ENCODE measurements around the gene TNFSF12.

The TNFSF12 gene

GRCh38 chr17:7561028-7561575 is 12.2 kb downstream of the TNFSF12 start:
- peak overlapping the region; percentile 93 for H3K9ac ChIP-seq (ENCODE audit: low read length)
- no peaks in the 10 kb centered on the region for H3K9me3 ChIP-seq (ENCODE audit: low read length)
- no peaks in the 10 kb centered on the region for H3F3A ChIP-seq (ENCODE audit: insufficient read depth, low read length)
- H3K79me2 ChIP-seq (ENCODE audit: insufficient read depth, low read length) = peaks cover 9% of the 10 kb centered on the region; the same call in 1 of the 2 replicates
- H4K20me1 ChIP-seq (ENCODE audit: insufficient read depth, low read length) = no peaks in the 10 kb centered on the region
- H3K9me2 ChIP-seq (ENCODE audit: low read depth, low read length) = no peaks in the 10 kb centered on the region
- peaks cover 29% of the 10 kb centered on the region for H3K36me3 ChIP-seq (ENCODE audit: insufficient read depth, low read length)
- peaks cover 34% of the 10 kb centered on the region for H3K4me1 ChIP-seq (ENCODE audit: insufficient read depth, low read length, severe bottlenecking)
- peak overlapping the region; percentile 72 for H3K27ac ChIP-seq (ENCODE audit: low read depth, low read length, poor library complexity, severe bottlenecking)
- H3K4me2 ChIP-seq (ENCODE audit: low read length) = peak overlapping the region; percentile 89
- peak overlapping the region; percentile 77 for H3K4me3 ChIP-seq (ENCODE audit: low read depth, low read length, poor library complexity, severe bottlenecking)
- TF ChIP-seq EZH2 (IDR thresholded peaks at IDR 0.05; ENCODE audit: borderline replicate concordance, low read length) = no peak
- TF ChIP-seq, protein P1, sequence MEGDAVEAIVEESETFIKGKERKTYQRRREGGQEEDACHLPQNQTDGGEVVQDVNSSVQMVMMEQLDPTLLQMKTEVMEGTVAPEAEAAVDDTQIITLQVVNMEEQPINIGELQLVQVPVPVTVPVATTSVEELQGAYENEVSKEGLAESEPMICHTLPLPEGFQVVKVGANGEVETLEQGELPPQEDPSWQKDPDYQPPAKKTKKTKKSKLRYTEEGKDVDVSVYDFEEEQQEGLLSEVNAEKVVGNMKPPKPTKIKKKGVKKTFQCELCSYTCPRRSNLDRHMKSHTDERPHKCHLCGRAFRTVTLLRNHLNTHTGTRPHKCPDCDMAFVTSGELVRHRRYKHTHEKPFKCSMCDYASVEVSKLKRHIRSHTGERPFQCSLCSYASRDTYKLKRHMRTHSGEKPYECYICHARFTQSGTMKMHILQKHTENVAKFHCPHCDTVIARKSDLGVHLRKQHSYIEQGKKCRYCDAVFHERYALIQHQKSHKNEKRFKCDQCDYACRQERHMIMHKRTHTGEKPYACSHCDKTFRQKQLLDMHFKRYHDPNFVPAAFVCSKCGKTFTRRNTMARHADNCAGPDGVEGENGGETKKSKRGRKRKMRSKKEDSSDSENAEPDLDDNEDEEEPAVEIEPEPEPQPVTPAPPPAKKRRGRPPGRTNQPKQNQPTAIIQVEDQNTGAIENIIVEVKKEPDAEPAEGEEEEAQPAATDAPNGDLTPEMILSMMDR (IDR thresholded peaks at IDR 0.05; ENCODE audit: low read length) = peak; percentile 67
- H2AFZ ChIP-seq (ENCODE audit: low read length) = 0 out of 2 replicates have a peak overlapping the region, but pooled peaks have one; percentile 21
- H3K27me3 ChIP-seq (ENCODE audit: insufficient read depth, low read length) = peaks cover 8% of the 10 kb centered on the region; the same call in 1 of the 2 replicates

DNA sequence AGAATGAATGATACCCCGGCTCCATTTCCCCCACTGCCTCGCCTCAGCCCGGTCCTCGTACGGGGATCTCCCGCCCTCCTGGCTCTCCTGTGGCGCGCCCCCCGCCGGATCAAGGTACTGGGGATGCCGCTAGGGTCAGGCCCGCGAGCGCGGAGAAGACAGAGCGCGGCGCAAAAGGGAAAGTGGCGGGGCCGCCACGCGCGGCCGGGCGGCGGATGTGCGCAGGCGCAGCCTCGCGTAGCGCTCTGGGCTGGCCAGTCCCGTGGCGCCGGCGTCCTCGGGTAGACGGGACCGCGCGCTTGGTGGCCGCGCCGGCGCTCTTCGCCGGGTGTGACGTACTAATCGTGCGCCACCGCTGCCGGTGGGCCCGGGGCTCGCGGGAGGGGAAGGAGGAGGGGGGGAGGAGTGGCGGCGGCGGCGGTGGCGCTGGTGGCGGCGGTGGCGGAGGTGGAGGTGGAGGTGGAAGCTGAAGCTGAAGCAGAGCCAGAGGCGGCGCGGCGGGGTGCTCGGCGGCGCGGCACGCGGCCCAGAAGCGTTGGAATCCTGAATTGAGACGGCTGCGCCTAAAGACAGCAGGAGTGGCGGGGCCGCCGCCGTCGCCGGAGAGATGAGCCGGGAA is 12.8 kb downstream of the TNFSF12 start, which contains the start of gene SENP3:
SENP3 (plus strand) TSS at position 331 of the 619 bp plus-strand sequence. CDS start 1,158 bp downstream, outside the sequence.
- peaks cover 8% of the 10 kb centered on the region; the same call in 1 of the 2 replicates for H3K27me3 ChIP-seq (ENCODE audit: insufficient read depth, low read length)
- H2AFZ ChIP-seq (ENCODE audit: low read length) = 0 out of 2 replicates have a peak within 1 kb of the TSS, but pooled peaks have one; percentile 21
- H3K4me1 ChIP-seq (ENCODE audit: insufficient read depth, low read length, severe bottlenecking) = peaks cover 34% of the 10 kb centered on the region
- no peaks in the 10 kb centered on the region for H3K9me2 ChIP-seq (ENCODE audit: low read depth, low read length)
- H3K4me2 ChIP-seq (ENCODE audit: low read length) = peak within 1 kb of the TSS; percentile 89
- H4K20me1 ChIP-seq (ENCODE audit: insufficient read depth, low read length) = no peaks in the 10 kb centered on the region
- no peaks in the 10 kb centered on the region for H3F3A ChIP-seq (ENCODE audit: insufficient read depth, low read length)
- H3K79me2 ChIP-seq (ENCODE audit: insufficient read depth, low read length) = peaks cover 9% of the 10 kb centered on the region; the same call in 1 of the 2 replicates
- H3K9me3 ChIP-seq (ENCODE audit: low read length) = no peaks in the 10 kb centered on the region
- TF ChIP-seq, protein P1 (IDR thresholded peaks at IDR 0.05; ENCODE audit: low read length) = no peak
- no peak for TF ChIP-seq EZH2 (IDR thresholded peaks at IDR 0.05; ENCODE audit: borderline replicate concordance, low read length)
- H3K4me3 ChIP-seq (ENCODE audit: low read depth, low read length, poor library complexity, severe bottlenecking) = peak within 1 kb of the TSS; percentile 77
- H3K36me3 ChIP-seq (ENCODE audit: insufficient read depth, low read length) = peaks cover 34% of the 10 kb centered on the region
- H3K27ac ChIP-seq (ENCODE audit: low read depth, low read length, poor library complexity, severe bottlenecking) = peak within 1 kb of the TSS; percentile 72
- peak within 1 kb of the TSS; percentile 93 for H3K9ac ChIP-seq (ENCODE audit: low read length)

DNA sequence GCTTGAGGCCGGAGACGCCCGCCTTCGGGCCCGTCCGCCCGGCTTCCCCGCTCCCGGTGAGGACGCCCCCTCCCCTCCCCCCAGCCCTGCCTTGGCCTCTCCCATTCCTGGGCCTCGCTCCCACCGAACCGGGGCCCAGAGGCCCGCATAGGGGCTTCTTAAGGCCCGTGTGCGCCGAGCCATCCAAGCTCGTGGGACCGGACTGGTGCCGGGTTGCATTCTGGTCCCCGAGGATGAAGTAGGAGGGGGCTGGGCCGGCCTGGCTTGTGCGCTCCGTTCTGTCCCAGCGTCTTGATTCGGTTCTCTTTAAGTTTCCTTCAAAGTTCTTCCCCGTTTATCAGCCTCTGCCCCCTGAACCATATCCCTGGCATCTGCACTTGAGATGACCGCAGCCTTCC is 13.3 kb downstream of the TNFSF12 start:
- H3K4me2 ChIP-seq (ENCODE audit: low read length) = peak overlapping the region; percentile 89
- H3K4me1 ChIP-seq (ENCODE audit: insufficient read depth, low read length, severe bottlenecking) = peaks cover 34% of the 10 kb centered on the region
- H2AFZ ChIP-seq (ENCODE audit: low read length) = no peak overlapping the region
- H3K9me3 ChIP-seq (ENCODE audit: low read length) = no peaks in the 10 kb centered on the region
- H3K9me2 ChIP-seq (ENCODE audit: low read depth, low read length) = no peaks in the 10 kb centered on the region
- peaks cover 39% of the 10 kb centered on the region for H3K36me3 ChIP-seq (ENCODE audit: insufficient read depth, low read length)
- H3K27ac ChIP-seq (ENCODE audit: low read depth, low read length, poor library complexity, severe bottlenecking) = peak overlapping the region; percentile 16
- no peaks in the 10 kb centered on the region for H4K20me1 ChIP-seq (ENCODE audit: insufficient read depth, low read length)
- peak overlapping the region; percentile 77 for H3K4me3 ChIP-seq (ENCODE audit: low read depth, low read length, poor library complexity, severe bottlenecking)
- peaks cover 8% of the 10 kb centered on the region; the same call in 1 of the 2 replicates for H3K27me3 ChIP-seq (ENCODE audit: insufficient read depth, low read length)
- peak overlapping the region; percentile 93 for H3K9ac ChIP-seq (ENCODE audit: low read length)
- H3K79me2 ChIP-seq (ENCODE audit: insufficient read depth, low read length) = peaks cover 9% of the 10 kb centered on the region; the same call in 1 of the 2 replicates
- no peaks in the 10 kb centered on the region for H3F3A ChIP-seq (ENCODE audit: insufficient read depth, low read length)
- no peak for TF ChIP-seq EZH2 (IDR thresholded peaks at IDR 0.05; ENCODE audit: borderline replicate concordance, low read length)
- TF ChIP-seq, protein P1 (IDR thresholded peaks at IDR 0.05; ENCODE audit: low read length) = no peak

Data from OCI-LY1 (cell line).